ENCODE results near the gene CALCB.
"Not testable (repeated sequence)": the region's sequence is repeated elsewhere in the genome, so short reads cannot be mapped to it uniquely, and the experiment has no call there.

Gene CALCB

GRCh38 chr11:15057329-15057728, 16.1 kb upstream of the CALCB start:
- DNase-seq (ENCODE audit: low read depth) = no peak
- no peak overlapping the region for H3K4me3 ChIP-seq (ENCODE audit: low read depth, low read length)
- no peak for TF ChIP-seq CTCF (IDR thresholded peaks at IDR 0.05; ENCODE audit: insufficient read depth, low read depth, low read length, missing control alignments)

- no peak overlapping the region for H3K4me3 ChIP-seq (ENCODE audit: low read depth, low read length)
- DNase-seq (ENCODE audit: low read depth) = no peak
- no peak for TF ChIP-seq CTCF (IDR thresholded peaks at IDR 0.05; ENCODE audit: insufficient read depth, low read depth, low read length, missing control alignments)
Observed at GRCh38 chr11:15059132-15059915, 14.1 kb upstream of the CALCB start.

- no peak overlapping the region for H3K4me3 ChIP-seq (ENCODE audit: low read depth, low read length)
- no peak for DNase-seq (ENCODE audit: low read depth)
- no peak for TF ChIP-seq CTCF (IDR thresholded peaks at IDR 0.05; ENCODE audit: insufficient read depth, low read depth, low read length, missing control alignments)
Observed at GRCh38 chr11:15062599-15062998, 10.8 kb upstream of the CALCB start.

GRCh38 chr11:15069751-15070150, 3.6 kb upstream of the CALCB start:
- H3K4me3 ChIP-seq (ENCODE audit: low read depth, low read length); DNase-seq (ENCODE audit: low read depth): not testable (repeated sequence)

- TF ChIP-seq CTCF (IDR thresholded peaks at IDR 0.05; ENCODE audit: insufficient read depth, low read depth, low read length, missing control alignments) = no peak
- DNase-seq (ENCODE audit: low read depth) = no peak
- H3K4me3 ChIP-seq (ENCODE audit: low read depth, low read length) = no peak overlapping the region
Observed at GRCh38 chr11:15071556-15072255, 1.7 kb upstream of the CALCB start.

- no peak overlapping the region for H3K4me3 ChIP-seq (ENCODE audit: low read depth, low read length)
- no peak for TF ChIP-seq CTCF (IDR thresholded peaks at IDR 0.05; ENCODE audit: insufficient read depth, low read depth, low read length, missing control alignments)
- no peak for DNase-seq (ENCODE audit: low read depth)
Observed at GRCh38 chr11:15072551-15073143, 746 bp upstream of the CALCB start.
